Subcutaneous adipose tissue (tissue), 4 donors: ENCODE results near the gene RASGRP2. TPM values are rescaled to one million over a fixed set of nuclear protein-coding genes. Genes with fewer than 3 reads are reported as not detected.

ENCODE experiments used
- total RNA-seq, 4 donors: library from RNA; depleted of rRNA; stranded (reverse); fragments of >200 nt; gene quantifications; one replicate each; pipeline ENCODE4 v1.1.0, GENCODE V29; 2016
- TF ChIP-seq, protein P1 (sequence below): fragments of 450-650 bp; IDR thresholded peaks from one replicate; pipeline ENCODE4 v1.5.1; 2016; ENCODE audit warnings: low read depth, mild to moderate bottlenecking, control low read depth, antibody characterized with exemption, moderate library complexity

RASGRP2 gene
- total RNA-seq, 4 donors from 2014 or later = 6.8 to 47.5 (median 14.6) TPM

DNA sequence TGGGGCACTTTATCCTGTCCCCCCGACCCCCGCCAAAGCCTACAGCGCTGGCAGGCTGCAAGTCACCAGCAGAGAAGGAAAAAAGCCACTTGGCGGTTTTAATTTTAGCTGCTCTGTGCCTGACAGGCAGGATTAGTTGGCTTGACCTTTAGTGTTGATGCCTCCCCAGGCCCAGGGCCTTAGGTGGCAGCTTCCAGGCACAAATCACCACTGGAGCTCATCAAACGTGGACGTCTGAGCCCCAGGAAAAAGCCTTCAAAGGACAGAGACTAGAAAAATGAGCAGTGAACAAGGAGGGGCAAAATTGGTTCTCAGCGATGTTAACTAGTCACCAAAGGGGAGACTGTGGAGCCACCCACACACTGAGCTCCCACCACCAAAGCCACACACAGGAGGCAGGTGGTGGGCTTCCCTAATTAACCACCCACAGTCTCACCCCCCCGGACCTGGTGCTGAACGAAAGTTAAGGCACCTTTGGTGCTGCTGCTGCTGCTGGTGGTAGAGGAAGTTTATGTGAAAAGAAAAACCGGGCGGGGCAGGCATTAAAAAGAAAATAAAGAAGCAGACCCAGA, 20.2 kb upstream of the RASGRP2 start:
- TF ChIP-seq, protein P1, sequence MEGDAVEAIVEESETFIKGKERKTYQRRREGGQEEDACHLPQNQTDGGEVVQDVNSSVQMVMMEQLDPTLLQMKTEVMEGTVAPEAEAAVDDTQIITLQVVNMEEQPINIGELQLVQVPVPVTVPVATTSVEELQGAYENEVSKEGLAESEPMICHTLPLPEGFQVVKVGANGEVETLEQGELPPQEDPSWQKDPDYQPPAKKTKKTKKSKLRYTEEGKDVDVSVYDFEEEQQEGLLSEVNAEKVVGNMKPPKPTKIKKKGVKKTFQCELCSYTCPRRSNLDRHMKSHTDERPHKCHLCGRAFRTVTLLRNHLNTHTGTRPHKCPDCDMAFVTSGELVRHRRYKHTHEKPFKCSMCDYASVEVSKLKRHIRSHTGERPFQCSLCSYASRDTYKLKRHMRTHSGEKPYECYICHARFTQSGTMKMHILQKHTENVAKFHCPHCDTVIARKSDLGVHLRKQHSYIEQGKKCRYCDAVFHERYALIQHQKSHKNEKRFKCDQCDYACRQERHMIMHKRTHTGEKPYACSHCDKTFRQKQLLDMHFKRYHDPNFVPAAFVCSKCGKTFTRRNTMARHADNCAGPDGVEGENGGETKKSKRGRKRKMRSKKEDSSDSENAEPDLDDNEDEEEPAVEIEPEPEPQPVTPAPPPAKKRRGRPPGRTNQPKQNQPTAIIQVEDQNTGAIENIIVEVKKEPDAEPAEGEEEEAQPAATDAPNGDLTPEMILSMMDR = no peak

DNA sequence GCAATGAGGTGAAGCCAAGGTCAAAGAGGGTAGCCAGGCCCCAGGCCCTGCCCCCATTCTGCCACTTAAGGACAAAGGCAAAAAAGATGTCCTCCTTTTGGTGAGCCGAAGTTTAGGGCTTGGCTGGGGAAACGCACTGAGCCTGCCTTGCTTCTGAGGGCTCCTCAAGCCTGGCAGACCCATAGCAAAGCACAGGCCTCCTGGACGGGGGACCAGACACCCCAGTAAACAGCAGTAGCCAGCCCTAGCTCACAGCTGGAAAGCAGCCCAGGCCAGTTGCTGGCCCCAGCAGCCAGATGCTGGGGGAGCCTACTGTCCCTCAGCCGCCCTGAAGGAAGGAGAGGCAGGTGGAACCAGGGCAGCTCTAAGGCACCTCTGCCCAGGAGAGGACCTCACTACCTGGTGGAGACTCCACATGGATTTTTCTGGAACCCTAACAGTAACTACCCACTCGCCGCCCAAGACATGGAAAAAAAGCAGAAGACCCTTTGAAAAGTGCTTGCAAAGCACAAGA, 19.6 kb upstream of the RASGRP2 start:
- TF ChIP-seq, protein P1 = no peak

GRCh38 chr11:64762674-64763525, 19.0 kb upstream of the RASGRP2 start:
- TF ChIP-seq, protein P1 = no peak

DNA sequence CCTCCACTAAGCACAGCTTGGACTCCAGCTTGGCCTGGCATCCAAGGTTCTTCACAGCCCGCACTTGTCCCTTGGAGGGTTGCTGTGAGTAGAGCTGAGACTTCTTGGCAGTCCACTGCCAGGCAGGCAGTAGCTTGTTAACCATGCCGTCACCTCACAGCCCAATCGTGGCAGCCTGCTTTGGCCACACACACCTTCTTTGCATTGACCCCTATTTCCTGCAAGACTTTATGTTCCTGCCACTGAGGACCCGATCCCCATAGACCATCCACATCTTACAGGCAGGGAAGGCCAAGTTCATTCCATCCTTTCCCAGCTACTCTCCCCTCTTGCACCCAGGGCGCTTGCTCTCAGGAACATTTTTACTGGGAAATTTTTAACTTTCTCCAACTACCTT, 18.3 kb upstream of the RASGRP2 start:
- TF ChIP-seq, protein P1 = no peak

GRCh38 chr11:64760759-64761420, 16.9 kb upstream of the RASGRP2 start:
- TF ChIP-seq, protein P1 = no peak

- TF ChIP-seq, protein P1 = no peak
Measured at GRCh38 chr11:64759722-64760719, 16.1 kb upstream of the RASGRP2 start, which contains the start of gene PYGM. PYGM (minus strand) TSS chr11:64759974; CDS start chr11:64759898, 76 bp downstream.
